SK-N-SH (cell line): ENCODE results near the gene CTNND1. TPM values are rescaled to one million over a fixed set of nuclear protein-coding genes. Genes with fewer than 3 reads are reported as not detected.

Experiments used
- CTCF ChIA-PET: fragments of 300-600, 350-600 bp; formaldehyde crosslinking; extraction: SDS; loops from one replicate; lab custom pipeline; 2021; lab: Yijun Ruan, JAX
- POLR2A ChIA-PET: fragments of 350-600 bp; sonication (Branson Sonifier 250); formaldehyde crosslinking; extraction: SDS; loops from one replicate; lab custom pipeline; 2020; ENCODE audit warnings: antibody characterized with exemption, inconsistent platforms; lab: Yijun Ruan, JAX
- DNase-seq: peaks from one replicate; pipeline ENCODE4 v3.0.0; 2012
- H2AFZ ChIP-seq: fragments of 200-600 bp; sonication (generic); 2 replicates; pipeline ENCODE4 v1.8.1; 2016; ENCODE audit warnings: antibody characterized with exemption, mild to moderate bottlenecking, low read depth
- H3F3A ChIP-seq: fragments of 200-600 bp; sonication (generic); replicated peaks from 2 replicates; pipeline ENCODE3; 2016; ENCODE audit warnings: antibody characterized with exemption, mild to moderate bottlenecking; ENCODE audit not compliant: insufficient read depth
- H3K27ac ChIP-seq, 2 experiments: fragments of 200-500 bp in 1 of 2; fragments of 200-600 bp in 1 of 2; sonication (Bioruptor generic) in 1 of 2; sonication (generic), shearing (Covaris generic) in 1 of 2; 2 replicates each; pipeline versions ENCODE4 v1.5.1 to v1.6.1; 2014 to 2016; ENCODE audit warnings: low read depth in 2 of 2, inconsistent platforms in 1 of 2, low read length in 1 of 2, mild to moderate bottlenecking in 1 of 2, mixed read lengths in 1 of 2
- H3K27me3 ChIP-seq: fragments of 200-600 bp; sonication (generic), shearing (Covaris generic); 2 replicates; pipeline ENCODE4 v1.6.1; 2016; ENCODE audit warnings: mixed run types; ENCODE audit not compliant: insufficient read depth
- H3K36me3 ChIP-seq, 2 experiments: fragments of 200-500 bp in 1 of 2; fragments of 200-600 bp in 1 of 2; sonication (Bioruptor generic) in 1 of 2; sonication (generic) in 1 of 2; replicated peaks in 1 of 2; 2 replicates each; pipeline versions ENCODE3 to v1.5.1; 2014 to 2016; ENCODE audit warnings: low read length in 1 of 2, mild to moderate bottlenecking in 1 of 2; ENCODE audit not compliant: insufficient read depth in 2 of 2, control insufficient read depth in 1 of 2
- H3K4me1 ChIP-seq, 2 experiments: fragments of 200-500 bp in 1 of 2; fragments of 200-600 bp in 1 of 2; sonication (Bioruptor generic) in 1 of 2; sonication (generic), shearing (Covaris generic) in 1 of 2; 2 replicates each; pipeline versions ENCODE4 v1.5.1 to v1.6.1; 2014 to 2016; ENCODE audit warnings: low read depth in 1 of 2, low read length in 1 of 2, mixed run types in 1 of 2; ENCODE audit not compliant: insufficient read depth in 2 of 2, control insufficient read depth in 1 of 2
- H3K4me2 ChIP-seq: fragments of 200-600 bp; sonication (generic), shearing (Covaris generic); 2 replicates; pipeline ENCODE4 v1.6.1; 2017; ENCODE audit warnings: mixed run types
- H3K4me3 ChIP-seq, 2 experiments: fragments of 200-500 bp in 1 of 2; fragments of 200-600 bp in 1 of 2; sonication (Bioruptor generic) in 1 of 2; sonication (generic), shearing (Covaris generic) in 1 of 2; 2 replicates each; pipeline versions ENCODE4 v1.5.1 to v1.8.1; 2014 to 2016; ENCODE audit warnings: low read depth in 2 of 2, inconsistent platforms in 1 of 2, low read length in 1 of 2, mild to moderate bottlenecking in 1 of 2, mixed read lengths in 1 of 2, moderate library complexity in 1 of 2
- H3K79me2 ChIP-seq: fragments of 200-600 bp; sonication (generic); 2 replicates; pipeline ENCODE4 v1.8.1; 2017; ENCODE audit warnings: mild to moderate bottlenecking; ENCODE audit not compliant: insufficient read depth
- H3K9ac ChIP-seq: fragments of 200-600 bp; sonication (generic); 2 replicates; pipeline ENCODE4 v1.6.1; 2017; ENCODE audit warnings: mixed run types
- H3K9me2 ChIP-seq: fragments of 200-600 bp; sonication (generic); 2 replicates; pipeline ENCODE4 v1.6.1; 2017; ENCODE audit warnings: mixed run types
- H3K9me3 ChIP-seq: fragments of 200-600 bp; sonication (generic); 2 replicates; pipeline ENCODE4 v1.6.1; 2017; ENCODE audit warnings: mixed run types, mild to moderate bottlenecking, moderate library complexity
- H4K20me1 ChIP-seq: fragments of 200-600 bp; sonication (generic); 2 replicates; pipeline ENCODE4 v1.6.1; 2017; ENCODE audit warnings: mild to moderate bottlenecking, mixed run types; ENCODE audit not compliant: insufficient read depth
- CTCF ChIP-seq: fragments of 200-600 bp; sonication (generic); IDR thresholded peaks from 2 replicates; pipeline ENCODE4 v1.6.1; 2017; ENCODE audit warnings: antibody characterized with exemption, mild to moderate bottlenecking, moderate library complexity
- ELF1 ChIP-seq: IDR thresholded peaks from 2 replicates; pipeline ENCODE4 v1.4.0; 2012
- EP300 ChIP-seq, 2 experiments: IDR thresholded peaks; 2 replicates each; pipeline versions ENCODE4 v1.4.0 to v1.6.1; 2012; ENCODE audit warnings: borderline replicate concordance in 1 of 2, low read depth in 1 of 2, low read length in 1 of 2
- EZH2phosphoT487 ChIP-seq: fragments of 200-600 bp; sonication (generic); IDR thresholded peaks from 2 replicates; pipeline ENCODE4 v1.6.1; 2017; ENCODE audit warnings: low read depth, mixed run types, mild to moderate bottlenecking, antibody characterized with exemption, moderate library complexity, borderline replicate concordance
- FOSL2 ChIP-seq: IDR thresholded peaks from 2 replicates; pipeline ENCODE4 v1.4.0; 2012; ENCODE audit warnings: low read depth, mild to moderate bottlenecking, moderate library complexity, borderline replicate concordance
- FOXM1 ChIP-seq: IDR thresholded peaks from 2 replicates; pipeline ENCODE4 v1.4.0; 2012; ENCODE audit warnings: low read depth, mild to moderate bottlenecking
- JUND ChIP-seq: IDR thresholded peaks from 2 replicates; pipeline ENCODE4 v1.4.0; 2012
- MEF2A ChIP-seq: IDR thresholded peaks from 2 replicates; pipeline ENCODE4 v1.4.0; 2012; ENCODE audit warnings: low read depth, borderline replicate concordance
- MXI1 ChIP-seq: IDR thresholded peaks from 2 replicates; pipeline ENCODE4 v1.6.1; 2012; ENCODE audit warnings: mild to moderate bottlenecking, low read depth, low read length, improper control_type of control experiment
- NFIC ChIP-seq: IDR thresholded peaks from 2 replicates; pipeline ENCODE4 v1.4.0; 2012; ENCODE audit warnings: borderline replicate concordance
- RAD21 ChIP-seq: IDR thresholded peaks from 2 replicates; pipeline ENCODE4 v1.6.1; 2012; ENCODE audit warnings: mild to moderate bottlenecking, low read length
- RXRA ChIP-seq: IDR thresholded peaks from 2 replicates; pipeline ENCODE4 v1.4.0; 2012; ENCODE audit warnings: low read depth, mild to moderate bottlenecking, borderline replicate concordance
- TAF1 ChIP-seq: IDR thresholded peaks from 2 replicates; pipeline ENCODE4 v1.6.1; 2012; ENCODE audit warnings: low read depth, mild to moderate bottlenecking, low read length, moderate library complexity, borderline replicate concordance
- TCF12 ChIP-seq: IDR thresholded peaks from 2 replicates; pipeline ENCODE4 v1.4.0; 2012
- USF2 ChIP-seq: fragments of 150-350 bp; IDR thresholded peaks from 2 replicates; pipeline ENCODE4 v1.6.1; 2017; ENCODE audit warnings: antibody characterized with exemption, low read length, low read depth, borderline replicate concordance
- YY1 ChIP-seq: IDR thresholded peaks from 2 replicates; pipeline ENCODE4 v1.4.0; 2012; ENCODE audit warnings: low read depth, mild to moderate bottlenecking
- WGBS: methylation state at CpG from one replicate; pipeline ENCODE4 v1.1.6; 2017; ENCODE audit warnings: low lambda C conversion rate; 5-methylcytosine and 5-hydroxymethylcytosine counted together
- polyA plus RNA-seq, 3 experiments: library from polyadenylated mRNA; depleted of rRNA; stranded (reverse); fragments of >200 nt; gene quantifications; 2 replicates each; pipeline ENCODE4 v1.2.3, GENCODE V29; 2012

CTNND1 gene
- polyA plus RNA-seq, 1 of the 3 experiments (the other 2 are of a cell fraction), result 39.4 TPM

DNA sequence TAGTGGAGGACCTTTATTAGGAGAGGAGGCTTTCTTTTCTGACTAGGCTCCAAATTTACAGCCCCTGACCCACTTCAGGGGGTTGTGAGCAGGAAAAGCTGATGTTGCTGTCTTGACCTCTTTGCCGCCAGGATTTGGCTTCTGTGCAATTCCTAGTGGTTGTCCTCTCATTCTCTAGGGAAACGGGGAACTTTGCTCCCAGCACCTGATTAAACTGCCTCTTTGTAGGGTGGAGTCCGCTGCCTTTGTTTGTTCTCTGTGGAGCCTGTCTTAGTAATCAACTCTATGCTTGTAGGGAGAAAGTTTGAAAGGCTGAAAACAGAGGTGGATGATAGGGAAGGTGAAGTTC is 16.3 kb downstream of the CTNND1 start:
- H3K4me1 ChIP-seq, result peaks cover 35 to 53% of the 10 kb centered on the region in 2 experiments
- CTCF ChIA-PET, result interaction anchor here (1.0 to 7.6 kb wide), 5 partner anchors 13 to 320 kb away, joined by 3 to 43 read pairs (median 4); partner anchors contain the start of gene BTBD18

DNA sequence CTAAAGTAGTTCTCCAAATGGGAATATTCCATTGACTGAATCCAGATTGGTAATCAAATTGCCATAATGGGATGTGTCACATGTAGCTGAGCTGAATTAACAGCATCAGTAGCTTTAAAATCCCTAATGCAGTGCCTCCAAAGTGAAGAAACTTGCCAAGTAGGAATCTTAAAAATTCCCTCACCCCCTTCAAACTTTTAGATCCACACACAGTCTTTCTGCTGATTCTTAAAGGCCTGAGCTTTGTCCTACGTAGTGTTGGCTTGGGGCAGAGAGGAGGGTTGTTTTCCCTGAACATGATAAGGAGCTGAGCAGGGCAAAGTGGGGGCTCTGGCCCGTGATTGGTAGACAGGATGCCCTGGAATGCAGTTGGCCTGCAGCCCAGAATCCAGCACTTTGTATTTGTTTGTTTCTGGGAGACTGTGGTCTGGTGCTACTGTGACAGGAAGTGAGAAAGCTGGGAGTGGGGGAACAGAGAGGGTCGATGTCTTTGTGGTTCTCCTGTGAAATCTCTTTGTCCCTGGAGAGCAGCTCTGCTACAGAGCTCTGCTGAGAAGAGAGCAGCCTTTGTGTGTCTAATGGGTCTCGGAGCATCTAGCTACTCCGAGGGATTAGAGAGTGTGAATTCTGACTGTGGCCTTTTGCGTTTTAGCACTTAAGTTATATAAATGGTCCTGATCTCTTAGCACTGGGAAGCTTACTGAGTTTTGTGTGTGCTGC is 16.9 kb downstream of the CTNND1 start:
- H3K4me1 ChIP-seq, result peaks cover 35 to 53% of the 10 kb centered on the region in 2 experiments
- TF ChIP-seq MXI1 (peak; percentile 42), YY1 (no peak), MEF2A (no peak), RAD21 (no peak), JUND (no peak), FOSL2 (no peak; the same call in 1 of the 2 replicates), EP300 (IDR thresholded peaks at IDR 0.05; ENCODE audit: borderline replicate concordance in 1 of 2, low read depth in 1 of 2, low read length in 1 of 2) (peak in 1 of 2 experiments; percentile 52; a peak in 3 of 4 replicates), EZH2phosphoT487 (no peak), TCF12 (peak; percentile 71), RXRA (peak; percentile 71; the same call in 1 of the 2 replicates), USF2 (no peak), ELF1 (peak; percentile 52; the same call in 1 of the 2 replicates), FOXM1 (no peak), NFIC (peak; percentile 95), TAF1 (no peak; the same call in 1 of the 2 replicates)

More for the DNA sequence above, 16.3 kb downstream of the CTNND1 start:
- no peaks in the 10 kb centered on the region for H3K27me3 ChIP-seq
- DNase-seq, result no peak
- TF ChIP-seq CTCF (no peak), RXRA (no peak)
- peaks cover 95% of the 10 kb centered on the region for H3K79me2 ChIP-seq
- H3F3A ChIP-seq, result peaks cover 16% of the 10 kb centered on the region
- H4K20me1 ChIP-seq, result peaks cover 64% of the 10 kb centered on the region
- POLR2A ChIA-PET, result interaction anchor here (0.7 to 1.5 kb wide), 4 partner anchors 15 to 23 kb away, joined by 3 to 6 read pairs (median 3); partner anchors contain the start of gene CTNND1
- peak overlapping the region; percentile 89 to 92 for H3K27ac ChIP-seq
- H3K36me3 ChIP-seq, result peaks cover 0 to 4% of the 10 kb centered on the region in 2 experiments
- peak overlapping the region; percentile 19 to 43; a peak in 3 of 4 replicates for H3K4me3 ChIP-seq
- WGBS, result 46% methylated on average over 3 of the region's 3 CpGs
- no peaks in the 10 kb centered on the region for H3K9me3 ChIP-seq
- no peak overlapping the region for H2AFZ ChIP-seq
- H3K9me2 ChIP-seq, result no peaks in the 10 kb centered on the region
- peak overlapping the region; percentile 59 for H3K9ac ChIP-seq
- peak overlapping the region; percentile 76 for H3K4me2 ChIP-seq

More for the DNA sequence above, 16.9 kb downstream of the CTNND1 start:
- Histone ChIP-seq H3K9me2 (no peaks in the 10 kb centered on the region), H3K27me3 (no peaks in the 10 kb centered on the region), H3K79me2 (peaks cover 95% of the 10 kb centered on the region), H4K20me1 (peaks cover 59% of the 10 kb centered on the region), H3K36me3 (peaks cover 0 to 4% of the 10 kb centered on the region in 2 experiments), H2AFZ (no peak overlapping the region; the same call in 1 of the 2 replicates), H3K27ac (peak overlapping the region; percentile 89 to 92), H3K4me3 (peak overlapping the region; percentile 19 to 43), H3K9ac (peak overlapping the region; percentile 59), H3F3A (peaks cover 16% of the 10 kb centered on the region), H3K4me2 (peak overlapping the region; percentile 76), H3K9me3 (no peaks in the 10 kb centered on the region)
- ChIA-PET CTCF (interaction anchor here (0.9 to 7.6 kb wide), 7 partner anchors 14 to 321 kb away, joined by 3 to 43 read pairs (median 4); partner anchors contain the start of genes BTBD18 and CTNND1), POLR2A (interaction anchor here (0.7 to 1.5 kb wide), 4 partner anchors 16 to 22 kb away, joined by 3 to 6 read pairs (median 3); partner anchors contain the start of gene CTNND1)
- WGBS, result 8% methylated on average over 6 of the region's 6 CpGs
- DNase-seq, result peak; percentile 83
